NCI-H1105 treated with DMSO at 0.1 percent for 48 hours (cell line): Measurements from ENCODE around the gene HBQ1.
"Not testable (repeated sequence)": the region's sequence is repeated elsewhere in the genome, so short reads cannot be mapped to it uniquely, and the experiment has no call there.

ENCODE experiments used
- DNase-seq: peaks from one replicate; lab custom pipeline; 2025; lab: John Stamatoyannopoulos, UW

HBQ1 gene

DNA sequence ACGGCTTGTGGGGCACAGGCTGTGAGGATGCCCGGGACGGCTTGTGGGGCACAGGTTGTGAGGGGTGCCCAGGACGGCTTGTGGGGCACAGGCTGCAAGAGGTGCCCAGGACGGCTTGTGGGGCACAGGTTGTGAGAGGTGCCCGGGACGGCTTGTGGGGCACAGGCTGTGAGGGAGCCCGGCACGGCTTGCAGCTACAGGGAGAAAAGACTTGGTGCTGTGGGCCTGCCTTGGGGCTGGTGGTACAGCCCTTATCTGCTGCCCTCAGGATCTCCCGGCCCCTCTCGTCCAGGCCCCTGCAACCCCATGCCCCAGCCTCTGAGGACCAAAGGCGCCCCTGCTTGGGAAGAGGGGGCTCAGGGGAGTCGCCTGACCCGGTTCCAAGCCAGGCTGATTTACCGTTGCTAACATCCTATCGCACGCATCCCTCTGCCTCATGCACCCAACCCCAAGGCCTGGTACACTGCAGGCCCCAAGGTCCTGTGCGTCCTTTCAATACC lies 19.5 kb upstream of the HBQ1 start:
- DNase-seq = no peak

DNA sequence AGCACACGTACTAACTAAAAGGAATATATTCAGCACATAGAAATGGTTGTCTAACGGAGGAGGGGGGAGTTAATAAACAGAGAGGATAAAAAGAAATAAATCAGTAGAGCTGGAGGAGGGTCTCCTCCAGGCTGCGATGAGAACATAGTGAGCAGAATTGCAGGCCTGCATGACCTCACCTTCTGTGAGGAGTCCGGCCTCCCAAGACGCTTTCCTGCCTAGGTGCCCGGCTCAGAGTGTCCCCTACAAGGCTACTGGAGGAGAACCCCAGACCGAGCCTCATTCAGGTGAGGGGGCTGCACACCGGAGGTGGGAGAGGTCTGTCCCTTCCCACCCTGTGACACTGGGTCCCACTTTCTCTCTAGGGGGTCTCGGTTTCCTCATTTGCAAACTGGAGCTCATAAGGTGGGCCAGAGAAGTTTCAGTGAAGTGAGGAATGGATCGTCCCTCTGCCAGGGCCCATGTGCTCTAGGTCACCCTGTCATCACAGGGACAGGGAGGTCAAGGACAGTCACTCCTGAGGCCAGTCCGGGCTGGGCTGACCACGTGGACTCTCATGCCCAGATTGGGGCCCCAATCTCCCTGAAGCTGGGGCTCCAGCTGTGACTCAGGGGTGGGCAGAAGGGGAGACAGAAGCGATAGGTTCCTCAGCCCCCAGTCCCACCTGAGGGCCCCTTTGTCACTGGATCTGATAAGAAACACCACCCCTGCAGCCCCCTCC lies 17.8 kb upstream of the HBQ1 start:
- DNase-seq = no peak

DNA sequence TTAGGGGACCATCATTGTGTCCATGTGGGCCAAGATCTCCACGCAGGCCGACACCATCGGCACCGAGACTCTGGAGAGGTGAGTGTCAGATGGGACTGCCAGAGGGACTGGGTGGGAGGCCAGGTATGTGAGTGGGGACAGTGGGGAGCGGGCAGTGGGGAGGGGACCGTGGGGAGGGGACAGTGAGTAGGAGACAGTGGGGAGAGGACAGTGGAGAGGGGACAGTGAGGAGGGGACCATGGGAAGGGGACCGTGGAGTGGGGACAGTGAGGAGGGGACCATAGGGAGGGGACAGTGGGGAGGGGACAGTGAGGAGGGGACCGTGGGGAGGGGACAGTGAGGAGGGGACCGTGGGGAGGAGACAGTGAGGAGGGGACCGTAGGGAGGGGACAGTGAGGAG lies 17.1 kb upstream of the HBQ1 start:
- not testable (repeated sequence) for DNase-seq

DNA sequence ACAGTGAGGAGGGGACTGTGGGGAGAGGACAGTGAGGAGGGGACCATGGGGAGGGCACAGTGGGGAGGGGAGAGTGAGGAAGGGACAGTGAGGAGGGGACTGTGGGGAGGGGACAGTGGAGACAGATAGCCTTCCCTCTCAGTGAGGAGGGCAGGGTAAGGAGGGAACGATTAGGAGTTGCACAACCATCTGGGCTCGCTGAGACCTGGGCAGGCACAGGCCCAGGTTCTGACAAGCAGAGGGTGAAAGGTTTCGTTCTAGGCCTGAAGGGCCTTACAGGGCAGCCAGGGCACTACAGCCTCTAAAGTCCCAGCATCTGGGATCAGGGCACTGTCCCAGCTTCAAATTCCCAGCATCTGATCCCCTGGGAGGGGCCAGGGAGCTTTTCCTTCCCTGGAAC lies 16.6 kb upstream of the HBQ1 start:
- DNase-seq = not testable (repeated sequence)

DNA sequence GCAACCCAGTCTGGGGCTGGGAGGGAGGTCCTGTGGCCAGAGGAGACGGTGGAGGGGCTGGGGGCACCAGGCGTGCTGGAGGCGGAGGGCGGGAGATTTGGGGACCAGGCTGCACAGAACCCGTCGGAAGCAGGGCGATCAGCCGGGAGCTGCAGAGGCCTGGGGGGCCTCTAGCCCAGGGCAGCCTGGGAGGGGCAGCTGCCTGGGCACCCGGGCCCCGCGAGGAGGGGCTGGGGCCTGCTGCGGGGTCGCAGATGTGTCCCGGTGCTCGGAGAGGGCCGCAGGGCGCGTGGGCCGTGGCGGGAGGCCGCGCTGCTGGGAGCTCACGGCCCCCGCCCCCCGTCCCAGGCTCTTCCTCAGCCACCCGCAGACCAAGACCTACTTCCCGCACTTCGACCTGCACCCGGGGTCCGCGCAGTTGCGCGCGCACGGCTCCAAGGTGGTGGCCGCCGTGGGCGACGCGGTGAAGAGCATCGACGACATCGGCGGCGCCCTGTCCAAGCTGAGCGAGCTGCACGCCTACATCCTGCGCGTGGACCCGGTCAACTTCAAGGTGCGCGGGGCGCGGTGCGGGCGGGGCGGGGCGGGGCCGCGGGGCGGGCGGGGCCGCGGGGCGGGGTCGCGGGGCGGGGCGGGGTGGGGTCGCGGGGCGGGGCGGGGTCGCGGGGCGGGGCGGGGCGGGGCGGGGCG lies 16.0 kb upstream of the HBQ1 start:
- not testable (repeated sequence) for DNase-seq

DNA sequence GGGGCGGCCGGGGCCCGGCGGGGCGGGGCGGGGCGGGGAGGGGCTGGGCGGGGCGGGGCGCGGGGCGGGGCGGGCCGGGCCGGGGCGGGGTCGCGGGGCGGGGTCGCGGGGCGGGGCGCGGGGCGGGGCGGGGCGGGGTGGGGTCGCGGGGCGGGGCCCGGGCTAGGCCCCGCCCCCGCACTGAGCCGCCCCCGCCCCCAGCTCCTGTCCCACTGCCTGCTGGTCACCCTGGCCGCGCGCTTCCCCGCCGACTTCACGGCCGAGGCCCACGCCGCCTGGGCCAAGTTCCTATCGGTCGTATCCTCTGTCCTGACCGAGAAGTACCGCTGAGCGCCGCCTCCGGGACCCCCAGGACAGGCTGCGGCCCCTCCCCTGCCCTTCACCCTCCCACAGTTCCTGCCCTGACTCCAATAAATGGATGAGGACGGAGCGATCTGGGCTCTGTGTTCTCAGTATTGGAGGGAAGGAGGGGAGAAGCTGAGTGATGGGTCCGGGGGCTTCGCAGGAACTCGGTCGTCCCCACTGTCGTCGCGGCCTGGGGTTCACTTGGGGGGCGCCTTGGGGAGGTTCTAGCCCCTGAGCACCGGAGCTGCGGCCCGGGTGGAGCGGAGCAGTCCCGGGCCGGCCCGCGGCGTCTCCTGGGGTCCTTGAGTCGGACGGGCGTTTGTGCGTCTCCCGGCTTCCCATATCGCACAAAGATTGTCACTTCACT lies 15.3 kb upstream of the HBQ1 start:
- DNase-seq = no peak

DNA sequence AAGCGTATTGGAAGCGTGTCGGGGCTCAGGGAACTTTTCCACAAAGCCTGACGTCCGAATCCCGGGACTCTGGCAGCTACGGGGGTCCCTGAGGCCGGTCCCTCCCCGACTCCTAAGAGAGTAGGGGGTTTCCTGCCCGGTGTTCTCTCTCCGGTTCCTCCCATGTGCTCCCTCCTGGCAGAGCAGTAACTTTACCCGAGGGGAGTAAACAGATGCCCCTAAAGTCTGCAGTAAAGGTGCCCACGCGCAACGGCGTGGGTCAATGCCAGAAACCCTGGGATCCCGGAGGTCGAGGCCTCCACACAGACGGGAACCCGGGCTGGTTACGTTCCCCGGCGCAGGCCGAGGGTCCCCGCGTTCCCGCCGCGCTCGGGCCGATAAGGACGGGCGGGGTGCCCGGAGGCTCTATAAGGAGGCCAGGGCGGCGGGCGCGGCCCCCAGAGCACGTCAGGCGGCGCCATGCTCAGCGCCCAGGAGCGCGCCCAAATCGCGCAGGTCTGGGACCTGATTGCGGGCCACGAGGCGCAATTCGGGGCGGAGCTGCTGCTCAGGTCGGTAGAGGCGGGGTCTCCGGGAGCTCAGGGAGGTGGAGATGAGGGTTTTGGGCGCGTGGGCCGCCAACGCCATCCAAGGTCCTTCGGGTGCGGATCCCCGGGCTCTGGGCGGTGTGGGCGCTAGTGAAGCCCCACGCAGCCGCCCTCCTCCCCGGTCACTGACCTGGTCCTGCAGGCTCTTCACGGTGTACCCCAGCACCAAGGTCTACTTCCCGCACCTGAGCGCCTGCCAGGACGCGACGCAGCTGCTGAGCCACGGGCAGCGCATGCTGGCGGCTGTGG lies 14.5 kb upstream of the HBQ1 start, which contains the start of gene HBM:
TSS of gene HBM (plus strand) at position 440 of the 836 bp plus-strand sequence. CDS start at position 460, 20 bp downstream.
- DNase-seq = no peak

DNA sequence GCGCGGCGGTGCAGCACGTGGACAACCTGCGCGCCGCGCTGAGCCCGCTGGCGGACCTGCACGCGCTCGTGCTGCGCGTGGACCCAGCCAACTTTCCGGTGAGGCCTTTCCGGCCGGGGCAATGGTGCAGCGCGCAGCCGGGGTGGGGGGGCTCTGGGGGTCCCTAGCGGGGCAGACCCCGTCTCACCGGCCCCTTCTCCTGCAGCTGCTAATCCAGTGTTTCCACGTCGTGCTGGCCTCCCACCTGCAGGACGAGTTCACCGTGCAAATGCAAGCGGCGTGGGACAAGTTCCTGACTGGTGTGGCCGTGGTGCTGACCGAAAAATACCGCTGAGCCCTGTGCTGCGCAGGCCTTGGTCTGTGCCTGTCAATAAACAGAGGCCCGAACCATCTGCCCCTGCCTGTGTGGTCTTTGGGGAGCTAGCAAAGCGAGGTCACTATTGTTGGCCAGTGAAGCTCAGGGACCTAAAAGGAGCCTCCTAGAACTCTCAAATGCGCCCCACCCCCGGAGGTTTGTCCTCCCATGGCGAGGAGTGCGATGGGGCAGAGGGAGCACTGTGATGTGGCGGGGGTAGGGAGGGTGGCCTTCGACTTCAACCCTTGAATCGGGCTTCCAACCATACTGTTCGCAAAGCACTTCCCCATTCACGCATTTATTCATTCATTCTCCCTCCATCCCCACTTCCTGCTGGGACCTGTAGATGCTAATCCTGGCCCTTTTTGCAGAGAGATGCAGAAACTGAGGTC lies 13.7 kb upstream of the HBQ1 start:
- no peak for DNase-seq

DNA sequence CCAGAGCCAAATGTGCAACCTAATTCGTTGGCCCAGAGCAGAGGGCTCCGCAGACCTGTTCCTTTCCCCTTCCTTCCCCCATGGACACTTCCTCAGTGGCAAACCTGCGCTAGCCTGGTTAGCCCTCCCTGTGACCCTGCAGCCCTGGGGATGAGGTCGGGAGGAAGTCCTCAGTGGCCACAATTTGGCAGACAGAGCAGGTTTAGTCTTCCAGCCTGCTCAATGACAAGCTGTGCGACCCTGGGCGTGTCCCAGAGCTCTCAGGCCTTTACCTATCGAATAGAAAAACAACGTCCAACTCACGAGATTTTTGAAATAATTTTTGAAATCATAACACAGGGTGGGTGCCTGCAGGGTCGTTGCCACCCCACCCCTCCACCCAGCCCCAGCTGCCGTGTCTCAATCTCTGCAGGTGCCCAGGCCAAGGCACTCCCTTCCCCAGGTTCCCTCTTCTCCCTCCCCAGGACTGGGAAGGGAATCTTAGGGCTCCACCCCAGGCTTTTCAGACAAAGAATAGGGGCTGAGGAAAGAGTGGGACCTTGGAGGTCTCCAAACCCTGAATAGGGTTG lies 13.1 kb upstream of the HBQ1 start:
- no peak for DNase-seq

DNA sequence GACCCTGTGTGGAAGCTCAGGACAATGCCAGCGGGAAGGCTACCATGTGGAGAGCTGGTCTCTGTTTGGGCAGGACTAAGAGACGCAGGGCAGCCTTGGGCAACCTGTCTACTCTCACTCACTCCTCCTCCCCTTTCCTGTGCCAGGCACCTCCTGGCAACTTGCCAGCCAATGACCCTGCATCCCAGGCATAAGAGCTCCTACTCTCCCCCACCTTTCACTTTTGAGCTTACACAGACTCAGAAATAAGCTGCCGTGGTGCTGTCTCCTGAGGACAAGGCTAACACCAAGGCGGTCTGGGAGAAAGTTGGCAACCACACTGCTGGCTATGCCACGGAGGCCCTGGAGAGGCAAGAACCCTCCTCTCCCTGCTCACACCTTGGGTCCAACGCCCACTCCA lies 11.8 kb upstream of the HBQ1 start:
- DNase-seq = peak; percentile 23

DNA sequence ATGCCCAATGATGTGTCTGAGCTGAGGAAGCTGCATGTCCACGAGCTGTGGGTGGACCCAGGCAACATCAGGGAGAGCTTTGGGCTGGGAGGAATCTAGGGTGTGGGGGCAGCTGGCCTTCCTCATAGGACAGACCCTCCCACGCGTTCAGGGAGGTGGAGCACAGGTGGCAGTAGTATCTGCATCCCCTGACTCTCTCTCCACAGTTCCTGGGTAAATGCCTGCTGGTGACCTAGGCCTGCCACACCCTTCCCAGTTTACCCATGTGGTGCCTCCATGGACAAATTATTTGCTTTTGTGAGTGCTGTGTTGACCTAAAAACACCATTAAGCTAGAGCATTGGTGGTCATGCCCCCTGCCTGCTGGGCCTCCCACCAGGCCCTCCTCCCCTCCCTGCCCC lies 11.2 kb upstream of the HBQ1 start:
- no peak for DNase-seq

DNA sequence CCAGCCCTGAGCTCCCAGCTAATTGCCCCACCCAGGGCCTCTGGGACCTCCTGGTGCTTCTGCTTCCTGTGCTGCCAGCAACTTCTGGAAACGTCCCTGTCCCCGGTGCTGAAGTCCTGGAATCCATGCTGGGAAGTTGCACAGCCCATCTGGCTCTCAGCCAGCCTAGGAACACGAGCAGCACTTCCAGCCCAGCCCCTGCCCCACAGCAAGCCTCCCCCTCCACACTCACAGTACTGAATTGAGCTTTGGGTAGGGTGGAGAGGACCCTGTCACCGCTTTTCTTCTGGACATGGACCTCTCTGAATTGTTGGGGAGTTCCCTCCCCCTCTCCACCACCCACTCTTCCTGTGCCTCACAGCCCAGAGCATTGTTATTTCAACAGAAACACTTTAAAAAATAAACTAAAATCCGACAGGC lies 10.2 kb upstream of the HBQ1 start:
- DNase-seq = not testable (repeated sequence)

DNA sequence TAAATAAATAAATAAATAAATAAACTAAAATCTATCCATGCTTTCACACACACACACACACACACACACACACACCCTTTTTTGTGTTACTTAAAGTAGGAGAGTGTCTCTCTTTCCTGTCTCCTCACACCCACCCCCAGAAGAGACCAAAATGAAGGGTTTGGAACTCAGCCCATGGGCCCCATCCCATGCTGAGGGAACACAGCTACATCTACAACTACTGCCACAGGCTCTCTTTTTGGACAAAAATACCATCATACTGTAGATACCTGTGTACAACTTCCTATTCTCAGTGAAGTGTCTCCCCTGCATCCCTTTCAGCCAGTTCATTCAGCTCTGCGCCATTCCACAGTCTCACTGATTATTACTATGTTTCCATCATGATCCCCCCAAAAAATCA lies 9.5 kb upstream of the HBQ1 start:
- DNase-seq = no peak

DNA sequence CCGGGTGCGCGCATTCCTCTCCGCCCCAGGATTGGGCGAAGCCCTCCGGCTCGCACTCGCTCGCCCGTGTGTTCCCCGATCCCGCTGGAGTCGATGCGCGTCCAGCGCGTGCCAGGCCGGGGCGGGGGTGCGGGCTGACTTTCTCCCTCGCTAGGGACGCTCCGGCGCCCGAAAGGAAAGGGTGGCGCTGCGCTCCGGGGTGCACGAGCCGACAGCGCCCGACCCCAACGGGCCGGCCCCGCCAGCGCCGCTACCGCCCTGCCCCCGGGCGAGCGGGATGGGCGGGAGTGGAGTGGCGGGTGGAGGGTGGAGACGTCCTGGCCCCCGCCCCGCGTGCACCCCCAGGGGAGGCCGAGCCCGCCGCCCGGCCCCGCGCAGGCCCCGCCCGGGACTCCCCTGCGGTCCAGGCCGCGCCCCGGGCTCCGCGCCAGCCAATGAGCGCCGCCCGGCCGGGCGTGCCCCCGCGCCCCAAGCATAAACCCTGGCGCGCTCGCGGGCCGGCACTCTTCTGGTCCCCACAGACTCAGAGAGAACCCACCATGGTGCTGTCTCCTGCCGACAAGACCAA lies 7.8 kb upstream of the HBQ1 start, which contains the start of gene HBA2:
TSS of gene HBA2 (plus strand) at position 503 of the 568 bp plus-strand sequence. CDS start at position 540, 37 bp downstream.
- not testable (repeated sequence) for DNase-seq

DNA sequence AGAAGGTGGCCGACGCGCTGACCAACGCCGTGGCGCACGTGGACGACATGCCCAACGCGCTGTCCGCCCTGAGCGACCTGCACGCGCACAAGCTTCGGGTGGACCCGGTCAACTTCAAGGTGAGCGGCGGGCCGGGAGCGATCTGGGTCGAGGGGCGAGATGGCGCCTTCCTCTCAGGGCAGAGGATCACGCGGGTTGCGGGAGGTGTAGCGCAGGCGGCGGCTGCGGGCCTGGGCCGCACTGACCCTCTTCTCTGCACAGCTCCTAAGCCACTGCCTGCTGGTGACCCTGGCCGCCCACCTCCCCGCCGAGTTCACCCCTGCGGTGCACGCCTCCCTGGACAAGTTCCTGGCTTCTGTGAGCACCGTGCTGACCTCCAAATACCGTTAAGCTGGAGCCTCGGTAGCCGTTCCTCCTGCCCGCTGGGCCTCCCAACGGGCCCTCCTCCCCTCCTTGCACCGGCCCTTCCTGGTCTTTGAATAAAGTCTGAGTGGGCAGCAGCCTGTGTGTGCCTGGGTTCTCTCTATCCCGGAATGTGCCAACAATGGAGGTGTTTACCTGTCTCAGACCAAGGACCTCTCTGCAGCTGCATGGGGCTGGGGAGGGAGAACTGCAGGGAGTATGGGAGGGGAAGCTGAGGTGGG lies 6.9 kb upstream of the HBQ1 start:
- not testable (repeated sequence) for DNase-seq

DNA sequence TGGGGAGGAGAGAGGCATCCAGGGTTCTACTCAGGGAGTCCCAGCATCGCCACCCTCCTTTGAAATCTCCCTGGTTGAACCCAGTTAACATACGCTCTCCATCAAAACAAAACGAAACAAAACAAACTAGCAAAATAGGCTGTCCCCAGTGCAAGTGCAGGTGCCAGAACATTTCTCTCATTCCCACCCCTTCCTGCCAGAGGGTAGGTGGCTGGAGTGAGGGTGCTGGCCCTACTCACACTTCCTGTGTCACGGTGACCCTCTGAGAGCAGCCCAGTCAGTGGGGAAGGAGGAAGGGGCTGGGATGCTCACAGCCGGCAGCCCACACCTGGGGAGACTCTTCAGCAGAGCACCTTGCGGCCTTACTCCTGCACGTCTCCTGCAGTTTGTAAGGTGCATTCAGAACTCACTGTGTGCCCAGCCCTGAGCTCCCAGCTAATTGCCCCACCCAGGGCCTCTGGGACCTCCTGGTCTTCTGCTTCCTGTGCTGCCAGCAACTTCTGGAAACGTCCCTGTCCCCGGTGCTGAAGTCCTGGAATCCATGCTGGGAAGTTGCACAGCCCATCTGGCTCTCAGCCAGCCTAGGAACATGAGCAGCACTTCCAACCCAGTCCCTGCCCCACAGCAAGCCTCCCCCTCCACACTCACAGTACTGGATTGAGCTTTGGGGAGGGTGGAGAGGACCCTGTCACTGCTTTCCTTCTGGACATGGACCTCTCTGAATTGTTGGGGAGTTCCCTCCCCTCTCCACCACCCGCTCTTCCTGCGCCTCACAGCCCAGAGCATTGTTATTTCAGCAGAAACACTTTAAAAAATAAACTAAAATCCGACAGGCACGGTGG lies 6.1 kb upstream of the HBQ1 start:
- DNase-seq = not testable (repeated sequence)

DNA sequence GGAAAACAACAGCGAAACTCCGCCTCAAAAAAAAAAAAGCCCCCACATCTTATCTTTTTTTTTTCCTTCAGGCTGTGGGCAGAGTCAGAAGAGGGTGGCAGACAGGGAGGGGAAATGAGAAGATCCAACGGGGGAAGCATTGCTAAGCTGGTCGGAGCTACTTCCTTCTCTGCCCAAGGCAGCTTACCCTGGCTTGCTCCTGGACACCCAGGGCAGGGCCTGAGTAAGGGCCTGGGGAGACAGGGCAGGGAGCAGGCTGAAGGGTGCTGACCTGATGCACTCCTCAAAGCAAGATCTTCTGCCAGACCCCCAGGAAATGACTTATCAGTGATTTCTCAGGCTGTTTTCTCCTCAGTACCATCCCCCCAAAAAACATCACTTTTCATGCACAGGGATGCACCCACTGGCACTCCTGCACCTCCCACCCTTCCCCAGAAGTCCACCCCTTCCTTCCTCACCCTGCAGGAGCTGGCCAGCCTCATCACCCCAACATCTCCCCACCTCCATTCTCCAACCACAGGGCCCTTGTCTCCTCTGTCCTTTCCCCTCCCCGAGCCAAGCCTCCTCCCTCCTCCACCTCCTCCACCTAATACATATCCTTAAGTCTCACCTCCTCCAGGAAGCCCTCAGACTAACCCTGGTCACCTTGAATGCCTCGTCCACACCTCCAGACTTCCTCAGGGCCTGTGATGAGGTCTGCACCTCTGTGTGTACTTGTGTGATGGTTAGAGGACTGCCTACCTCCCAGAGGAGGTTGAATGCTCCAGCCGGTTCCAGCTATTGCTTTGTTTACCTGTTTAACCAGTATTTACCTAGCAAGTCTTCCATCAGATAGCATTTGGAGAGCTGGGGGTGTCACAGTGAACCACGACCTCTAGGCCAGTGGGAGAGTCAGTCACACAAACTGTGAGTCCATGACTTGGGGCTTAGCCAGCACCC lies 5.0 kb upstream of the HBQ1 start:
- DNase-seq = no peak

DNA sequence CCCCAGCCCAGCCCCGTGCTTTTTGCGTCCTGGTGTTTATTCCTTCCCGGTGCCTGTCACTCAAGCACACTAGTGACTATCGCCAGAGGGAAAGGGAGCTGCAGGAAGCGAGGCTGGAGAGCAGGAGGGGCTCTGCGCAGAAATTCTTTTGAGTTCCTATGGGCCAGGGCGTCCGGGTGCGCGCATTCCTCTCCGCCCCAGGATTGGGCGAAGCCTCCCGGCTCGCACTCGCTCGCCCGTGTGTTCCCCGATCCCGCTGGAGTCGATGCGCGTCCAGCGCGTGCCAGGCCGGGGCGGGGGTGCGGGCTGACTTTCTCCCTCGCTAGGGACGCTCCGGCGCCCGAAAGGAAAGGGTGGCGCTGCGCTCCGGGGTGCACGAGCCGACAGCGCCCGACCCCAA lies 4.3 kb upstream of the HBQ1 start:
- DNase-seq = not testable (repeated sequence)
